OCI-LY1 (cell line): Measurements from ENCODE around the gene FNBP1.

ENCODE experiments used
- EZH2 ChIP-seq: fragments of 200-600 bp; sonication (generic), shearing (Covaris generic); IDR thresholded peaks from 2 replicates; pipeline ENCODE4 v1.8.0; 2017; ENCODE audit warnings: borderline replicate concordance, mixed run types, mild to moderate bottlenecking, antibody characterized with exemption, low read length, moderate library complexity, mixed read lengths
- TF ChIP-seq, protein P1 (sequence below): fragments of 200-600 bp; sonication (generic), shearing (Covaris generic); IDR thresholded peaks from 2 replicates; pipeline ENCODE4 v1.5.1; 2017; ENCODE audit warnings: mild to moderate bottlenecking, antibody characterized with exemption, low read length, moderate library complexity, mixed read lengths

DNA sequence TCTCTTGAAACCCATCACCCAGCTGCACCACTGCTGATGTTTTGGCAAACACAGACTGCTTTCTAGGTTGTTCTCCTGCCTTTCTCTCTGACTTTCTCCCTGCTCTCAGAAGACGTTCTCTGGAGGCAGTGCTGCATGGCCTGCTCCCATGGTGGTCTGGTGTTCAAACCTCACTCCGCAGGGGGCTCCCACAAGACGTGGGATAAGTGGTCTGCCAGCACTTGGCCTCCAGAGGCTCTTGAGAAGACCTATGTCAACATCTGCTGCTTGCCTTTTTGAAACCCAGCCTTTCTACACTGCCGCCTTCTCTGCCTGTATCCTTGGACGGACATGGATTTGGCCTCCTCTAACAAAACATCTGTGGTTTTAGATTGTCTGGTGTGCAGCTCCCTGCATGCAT is 191.2 kb downstream of the FNBP1 start:
- TF ChIP-seq, protein P1, sequence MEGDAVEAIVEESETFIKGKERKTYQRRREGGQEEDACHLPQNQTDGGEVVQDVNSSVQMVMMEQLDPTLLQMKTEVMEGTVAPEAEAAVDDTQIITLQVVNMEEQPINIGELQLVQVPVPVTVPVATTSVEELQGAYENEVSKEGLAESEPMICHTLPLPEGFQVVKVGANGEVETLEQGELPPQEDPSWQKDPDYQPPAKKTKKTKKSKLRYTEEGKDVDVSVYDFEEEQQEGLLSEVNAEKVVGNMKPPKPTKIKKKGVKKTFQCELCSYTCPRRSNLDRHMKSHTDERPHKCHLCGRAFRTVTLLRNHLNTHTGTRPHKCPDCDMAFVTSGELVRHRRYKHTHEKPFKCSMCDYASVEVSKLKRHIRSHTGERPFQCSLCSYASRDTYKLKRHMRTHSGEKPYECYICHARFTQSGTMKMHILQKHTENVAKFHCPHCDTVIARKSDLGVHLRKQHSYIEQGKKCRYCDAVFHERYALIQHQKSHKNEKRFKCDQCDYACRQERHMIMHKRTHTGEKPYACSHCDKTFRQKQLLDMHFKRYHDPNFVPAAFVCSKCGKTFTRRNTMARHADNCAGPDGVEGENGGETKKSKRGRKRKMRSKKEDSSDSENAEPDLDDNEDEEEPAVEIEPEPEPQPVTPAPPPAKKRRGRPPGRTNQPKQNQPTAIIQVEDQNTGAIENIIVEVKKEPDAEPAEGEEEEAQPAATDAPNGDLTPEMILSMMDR: no peak
- TF ChIP-seq EZH2: no peak
